GM19397 (cell line): ENCODE measurements around the gene MTM1.

ENCODE experiments used
- ATAC-seq: cut with Tn5 transposase; IDR thresholded peaks from one replicate; pipeline ENCODE4 v1.9.1; 2021; ENCODE audit warnings: mild to moderate bottlenecking, moderate library complexity; ENCODE audit not compliant: unreplicated experiment

The MTM1 gene

DNA sequence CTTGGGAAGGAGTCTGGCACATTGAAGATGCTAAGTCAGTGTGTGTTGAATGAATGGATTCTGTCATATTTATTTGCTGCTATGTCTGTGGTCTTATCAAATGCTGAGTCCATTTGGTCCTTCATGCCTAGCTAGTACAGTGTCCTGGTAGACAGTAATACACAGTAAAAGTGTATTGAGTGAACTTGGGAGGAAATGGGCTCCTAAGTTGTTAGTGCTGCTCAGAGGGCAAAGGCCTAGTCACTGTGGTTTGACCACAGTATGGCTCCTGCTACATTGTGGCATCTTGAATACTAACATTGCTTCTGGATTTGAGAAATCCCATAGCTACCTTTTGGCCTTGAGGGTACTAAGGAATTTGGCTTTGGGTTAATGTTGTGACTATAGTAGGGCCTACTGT is 33.9 kb downstream of the MTM1 start:
- ATAC-seq, result no peak

DNA sequence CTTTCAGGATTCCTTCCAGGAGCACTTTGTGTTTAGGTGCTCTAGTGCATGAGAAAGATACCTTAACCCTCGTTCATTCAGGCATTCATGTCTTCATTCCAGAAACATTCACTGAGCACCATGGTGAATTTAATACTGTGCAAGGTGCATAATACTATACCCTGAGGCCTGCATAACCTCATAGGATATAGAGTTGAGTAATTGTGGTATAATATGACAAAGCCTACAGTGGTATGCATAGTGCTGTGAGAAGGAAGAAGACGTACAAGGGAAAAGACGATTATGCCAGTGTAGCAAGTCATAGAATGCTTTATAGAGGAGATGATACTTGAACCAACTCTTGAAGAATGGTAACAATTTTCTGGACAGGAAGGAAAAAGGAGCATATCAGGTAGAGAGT is 34.3 kb downstream of the MTM1 start:
- ATAC-seq, result no peak

DNA sequence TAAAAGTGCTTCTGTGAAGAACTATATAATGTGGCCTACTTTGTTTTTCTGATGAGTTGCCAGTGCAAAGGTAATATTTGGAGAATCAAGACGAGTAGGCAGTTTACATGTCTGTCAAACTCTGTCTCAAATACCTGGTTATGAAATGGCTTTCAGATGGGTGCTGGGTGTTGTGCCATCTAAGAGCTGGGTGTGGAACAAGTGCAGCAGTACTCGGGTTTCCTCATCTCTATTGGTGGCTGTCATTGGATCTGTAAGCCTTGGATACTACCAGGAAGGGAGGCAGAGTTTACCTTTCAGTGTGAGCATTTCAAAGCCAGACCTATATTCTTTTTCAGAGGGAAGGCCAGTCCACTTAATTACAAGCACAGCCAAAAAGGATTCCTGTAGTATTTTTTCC is 37.2 kb downstream of the MTM1 start:
- ATAC-seq, result no peak

DNA sequence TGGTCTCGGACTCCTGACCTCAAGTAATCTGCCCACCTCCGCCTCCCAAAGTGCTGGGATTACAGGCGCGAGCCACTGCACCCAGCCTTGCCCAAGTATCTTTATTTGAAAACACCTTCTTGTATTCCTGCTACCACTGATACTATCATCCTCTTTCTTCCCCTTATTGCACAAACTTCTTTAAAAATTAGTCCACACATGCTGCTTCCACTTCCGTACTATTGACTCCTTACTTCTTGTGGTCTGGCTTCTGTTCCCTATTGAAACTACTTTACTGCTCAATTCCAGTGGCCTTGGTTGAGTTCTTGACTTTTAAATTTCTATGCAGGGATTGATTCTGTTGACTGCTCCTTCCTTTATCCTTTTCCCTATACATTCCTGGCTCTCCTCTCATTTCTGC is 38.8 kb downstream of the MTM1 start:
- no peak for ATAC-seq

DNA sequence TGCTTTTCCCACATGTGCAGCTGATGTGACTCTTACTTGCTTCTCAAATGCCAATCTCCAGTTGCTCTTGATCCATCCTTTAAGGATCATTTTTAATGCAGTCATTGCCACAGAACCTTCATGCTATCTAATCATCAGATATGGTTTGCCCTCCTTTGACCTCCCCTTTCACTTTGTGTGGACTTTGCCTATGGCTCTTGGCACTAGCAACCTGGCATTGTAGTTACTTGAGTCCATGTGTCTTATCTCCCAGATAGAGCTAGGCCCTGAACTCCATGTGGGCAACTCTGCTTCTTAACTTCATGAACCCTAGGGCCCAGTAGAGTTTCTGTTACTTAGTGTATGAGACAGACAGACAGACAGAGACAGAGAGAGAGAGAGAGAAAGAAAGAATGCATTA is 41.6 kb downstream of the MTM1 start:
- ATAC-seq, result no peak

DNA sequence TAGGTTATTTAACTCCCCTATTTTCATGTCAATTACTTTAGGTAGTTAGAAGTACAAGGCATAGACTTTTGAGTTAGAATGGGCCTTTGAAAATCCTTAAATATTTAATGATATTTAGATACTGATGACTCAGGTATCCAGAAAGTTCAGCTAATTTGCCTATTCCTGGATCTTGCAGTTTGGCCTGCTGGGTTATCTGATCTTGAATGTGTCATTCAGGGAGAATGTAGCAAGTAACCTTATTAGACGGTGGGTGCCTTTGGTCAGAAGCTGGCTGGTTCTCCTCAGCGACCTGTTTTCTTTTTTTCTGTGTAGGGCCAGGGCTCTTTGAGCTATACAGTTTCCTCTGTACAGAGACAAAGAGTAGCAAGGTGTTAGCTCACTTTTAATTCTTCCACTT is 42.0 kb downstream of the MTM1 start:
- ATAC-seq, result no peak

DNA sequence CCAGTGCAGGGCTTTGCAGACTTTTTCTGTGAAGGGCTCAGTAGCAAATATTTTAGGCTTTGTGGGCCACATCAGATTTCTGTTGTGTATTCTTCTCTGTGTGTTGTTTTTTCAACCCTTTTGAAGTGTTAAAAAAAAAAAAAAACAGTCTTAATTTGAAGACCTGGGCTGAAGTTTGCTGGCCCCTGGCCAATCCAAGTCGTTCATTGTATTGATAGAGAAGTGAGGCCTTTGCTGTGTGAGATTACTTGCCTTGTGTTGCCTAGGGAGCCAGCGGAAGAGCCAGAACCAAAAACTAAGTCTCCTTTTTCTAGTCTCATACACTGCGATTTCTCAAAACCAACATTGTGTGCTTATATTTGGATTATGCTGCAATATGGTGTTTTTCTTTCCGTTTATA is 46.9 kb downstream of the MTM1 start:
- ATAC-seq, result no peak

DNA sequence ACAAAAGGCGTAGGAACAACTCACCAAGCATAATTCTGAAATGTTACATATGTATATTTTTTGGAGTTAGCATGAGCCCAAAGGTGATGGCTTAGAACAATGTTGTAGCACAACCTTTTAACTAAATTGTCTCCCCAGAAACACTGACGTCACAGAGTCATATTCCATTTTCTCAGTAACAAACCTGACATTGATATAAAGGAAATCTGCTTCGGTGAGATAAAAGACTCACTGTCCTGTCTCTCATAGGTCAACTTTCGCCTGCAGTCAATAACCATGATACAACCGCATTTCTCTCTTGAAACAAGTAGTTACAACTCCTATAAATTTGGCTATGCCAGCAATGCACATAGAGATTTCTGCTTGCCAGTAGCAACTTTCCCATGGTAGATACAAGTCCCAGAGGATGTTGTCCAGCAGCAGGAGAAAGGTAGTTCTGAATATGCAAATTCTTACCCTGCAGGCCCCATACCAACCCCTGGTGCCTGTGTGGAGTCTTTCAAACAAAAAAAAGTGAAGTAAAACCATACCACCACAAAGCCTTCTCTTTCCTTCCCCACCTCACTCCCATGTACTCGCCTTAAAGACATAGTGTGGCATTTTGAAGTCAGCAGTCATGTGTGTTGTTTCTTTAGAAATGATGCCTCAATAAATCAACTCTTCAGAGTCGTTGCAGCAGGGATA is 47.9 kb downstream of the MTM1 start:
- ATAC-seq, result no peak

DNA sequence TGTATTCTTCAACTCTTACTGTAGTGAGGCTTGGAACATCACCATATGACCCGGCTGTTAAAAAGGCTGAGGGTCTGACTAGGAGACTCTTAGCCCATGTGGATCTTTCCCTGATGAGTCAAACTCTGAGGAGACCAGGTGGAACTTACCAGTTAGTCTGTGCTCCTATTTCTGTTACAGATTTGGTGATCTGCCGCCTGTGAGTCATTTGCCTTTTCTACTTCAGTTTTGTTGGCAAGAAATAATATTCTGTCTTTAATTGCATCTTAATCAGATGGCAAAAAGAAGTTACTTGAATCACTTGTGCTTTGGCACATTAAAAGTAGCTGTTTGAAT is 48.4 kb downstream of the MTM1 start:
- ATAC-seq, result no peak

DNA sequence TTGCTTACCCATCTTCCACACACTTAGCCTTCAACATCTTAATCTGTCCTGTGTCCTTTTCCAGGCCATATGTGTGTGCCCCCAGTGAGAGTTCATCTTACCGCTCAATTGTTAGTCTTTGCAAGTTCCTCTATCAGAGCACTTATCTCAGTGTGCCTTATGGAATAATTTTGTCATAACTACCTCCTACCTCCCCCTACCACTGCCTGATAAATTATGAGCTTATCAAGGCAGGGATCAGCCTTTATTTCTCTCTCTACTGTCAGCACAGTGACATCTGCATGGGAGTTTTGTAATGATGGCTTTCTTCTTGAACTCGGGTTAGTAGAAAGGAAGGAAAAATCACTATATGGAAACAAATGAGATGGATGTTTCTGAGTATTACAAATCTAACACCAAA is 53.2 kb downstream of the MTM1 start:
- no peak for ATAC-seq

DNA sequence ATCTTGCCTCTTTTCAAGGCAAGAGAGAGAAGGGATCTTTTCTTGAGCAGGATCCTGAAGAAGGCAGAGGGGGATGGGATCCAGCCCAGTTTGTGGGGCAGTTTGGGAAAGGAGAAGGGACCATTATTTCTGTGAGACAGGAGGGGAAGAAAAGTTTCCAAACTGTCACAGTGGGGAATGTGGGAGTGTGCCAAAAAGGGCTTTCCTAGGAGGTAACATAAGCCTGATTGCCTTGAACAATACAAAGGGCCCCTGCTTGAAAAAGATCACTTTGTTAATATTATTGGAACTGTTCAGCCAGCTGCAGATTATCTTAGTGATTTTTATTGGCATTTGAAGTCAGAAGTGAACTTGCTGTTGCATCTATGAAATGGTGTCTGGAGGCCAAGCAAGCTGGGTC is 55.2 kb downstream of the MTM1 start:
- no peak for ATAC-seq

DNA sequence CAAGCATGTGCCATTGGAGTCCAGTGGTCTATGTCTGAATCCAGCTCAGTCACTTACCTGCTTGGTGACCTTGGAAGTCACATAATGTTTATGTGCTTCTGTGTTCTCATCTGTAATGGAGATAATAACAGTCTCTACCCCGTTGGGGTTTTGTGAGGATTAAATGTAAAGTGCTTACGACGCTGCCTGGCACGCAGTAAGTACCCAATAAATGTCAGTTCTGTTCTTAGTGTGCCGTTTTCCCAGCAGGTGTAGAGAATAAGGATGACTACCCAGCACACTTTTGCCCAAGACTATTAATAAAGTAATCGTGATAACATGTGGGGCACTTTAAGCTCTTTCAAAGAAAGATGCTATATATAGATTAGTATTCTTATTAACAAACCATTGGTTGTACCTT is 56.7 kb downstream of the MTM1 start:
- no peak for ATAC-seq

DNA sequence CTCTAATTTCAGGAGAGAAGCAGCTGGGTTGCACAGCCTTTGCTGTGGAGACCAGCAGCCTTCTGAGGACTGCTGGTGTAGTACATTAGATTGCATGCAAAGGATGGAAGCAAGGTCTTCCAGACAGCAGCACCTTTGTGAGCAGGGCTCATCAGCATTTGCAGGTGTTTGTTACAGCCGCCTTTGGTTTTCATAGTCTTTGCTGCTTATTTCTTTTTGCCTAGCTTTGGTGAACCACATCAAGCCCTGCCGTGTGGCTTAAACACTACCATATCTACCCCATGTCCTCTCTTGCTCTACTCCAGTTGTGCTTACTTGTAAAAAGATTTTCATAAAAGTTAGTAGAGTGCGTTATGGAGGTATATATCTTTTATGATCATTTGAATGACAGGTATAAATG is 57.5 kb downstream of the MTM1 start:
- no peak for ATAC-seq

DNA sequence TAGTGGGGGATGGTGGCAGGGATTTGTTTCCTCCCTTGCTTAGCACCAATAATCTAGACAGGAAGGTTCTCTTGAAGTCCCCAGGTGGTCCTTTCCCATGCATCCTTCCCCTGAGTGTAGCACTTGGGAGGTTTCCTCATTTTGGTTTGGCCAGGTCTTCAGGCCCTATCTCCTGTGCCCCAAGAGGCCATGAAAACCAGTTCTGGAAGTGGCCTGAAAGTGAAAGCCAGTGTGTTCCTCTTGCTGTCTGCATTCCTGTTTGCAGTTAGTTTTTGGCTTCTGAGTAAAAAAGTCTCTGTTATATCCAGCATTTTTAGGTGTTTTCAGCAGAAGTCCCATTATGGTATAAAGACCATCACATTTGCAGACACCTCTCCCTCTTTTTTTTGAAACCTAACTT is 59.5 kb downstream of the MTM1 start:
- ATAC-seq, result no peak

DNA sequence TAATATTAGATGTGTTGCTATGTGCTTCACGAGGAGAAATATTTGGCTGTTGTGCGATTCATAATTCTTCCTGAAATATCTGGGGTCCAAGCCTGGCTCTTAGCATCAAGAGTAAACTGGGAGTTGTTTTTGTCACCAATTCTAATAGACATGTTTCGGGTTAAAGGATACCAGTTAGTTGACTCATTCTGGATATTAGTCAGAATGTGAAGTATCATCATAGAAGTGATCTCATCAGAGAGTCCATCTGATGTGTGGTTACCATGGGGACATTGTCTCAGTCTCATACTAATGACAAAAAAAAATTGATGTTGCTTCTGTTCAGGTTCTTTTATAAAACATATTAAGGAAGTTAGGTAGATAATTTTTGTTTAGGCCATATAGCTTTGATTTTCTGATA is 67.5 kb downstream of the MTM1 start:
- no peak for ATAC-seq

DNA sequence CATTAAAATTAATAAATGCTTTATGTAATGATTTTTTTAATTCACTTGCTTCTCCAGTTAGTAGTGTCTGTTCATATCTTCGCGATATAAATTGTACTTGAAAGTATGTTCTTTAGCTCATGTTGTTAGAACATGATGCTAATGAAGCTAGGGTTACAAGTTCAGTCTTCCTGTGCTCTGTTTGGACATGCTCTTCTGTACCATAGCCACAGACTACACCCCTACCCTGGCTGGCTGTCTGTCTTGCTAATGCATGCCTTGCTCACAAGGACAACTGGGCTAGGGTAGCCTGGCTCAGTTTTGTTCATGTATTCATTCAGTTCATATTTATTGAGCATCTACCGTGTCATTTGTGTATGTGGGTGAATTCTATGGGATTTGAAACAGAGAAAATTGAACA is 74.0 kb downstream of the MTM1 start:
- ATAC-seq, result no peak

DNA sequence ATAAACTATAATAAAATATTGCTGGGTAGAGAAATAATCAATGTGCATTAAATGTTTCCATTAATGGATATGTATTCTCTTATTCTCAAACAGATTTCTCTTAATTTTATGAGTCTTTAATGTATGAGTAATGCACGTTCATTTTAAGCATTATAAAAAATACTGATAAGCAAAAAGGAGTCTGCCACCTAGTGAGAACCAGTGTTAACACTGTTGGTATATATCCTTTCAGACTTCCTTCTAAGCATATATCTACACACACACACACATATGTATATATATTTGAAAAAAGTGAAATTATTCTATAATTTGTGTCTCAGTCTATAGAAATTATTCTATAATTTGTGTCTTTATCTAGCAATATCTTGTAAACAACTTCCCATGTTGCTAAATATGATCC is 74.8 kb downstream of the MTM1 start:
- no peak for ATAC-seq

DNA sequence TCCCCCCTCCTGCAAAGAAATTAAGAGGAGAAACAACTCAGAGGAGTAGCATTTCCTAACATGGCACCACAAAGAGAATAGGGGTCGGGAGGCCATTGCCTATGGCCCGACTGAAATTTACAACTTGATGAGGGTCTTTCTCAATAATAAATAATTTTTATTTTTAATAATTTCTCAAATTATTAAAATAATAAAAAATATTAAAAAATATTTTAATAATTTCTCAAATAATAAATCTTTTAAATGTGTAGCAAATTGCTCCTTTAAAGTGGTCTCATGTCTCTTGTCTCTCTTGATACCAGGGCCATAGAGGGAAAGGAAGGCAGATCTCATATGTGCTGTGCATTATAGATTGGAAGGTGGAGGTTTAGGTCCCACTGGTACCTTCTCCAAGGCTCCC is 75.5 kb downstream of the MTM1 start:
- ATAC-seq, result no peak

DNA sequence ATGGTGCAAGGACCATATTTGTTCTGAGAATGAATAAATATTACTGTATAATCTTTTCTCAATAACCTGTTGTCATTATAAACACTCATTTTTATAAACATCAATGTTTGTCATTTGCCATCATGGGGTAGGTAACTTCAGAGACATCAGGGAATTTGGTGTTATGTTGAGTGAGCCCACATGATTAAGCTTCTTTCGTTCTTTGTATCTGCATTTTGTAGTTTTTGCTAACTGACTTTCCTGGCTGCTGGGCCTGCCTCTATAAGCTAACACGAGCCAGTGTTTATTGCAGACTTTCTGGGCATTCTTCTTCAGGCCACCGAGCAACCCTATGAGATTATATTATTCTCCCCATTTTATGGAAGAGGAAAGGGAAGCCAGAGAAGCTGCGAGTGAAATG is 76.0 kb downstream of the MTM1 start:
- ATAC-seq, result no peak

DNA sequence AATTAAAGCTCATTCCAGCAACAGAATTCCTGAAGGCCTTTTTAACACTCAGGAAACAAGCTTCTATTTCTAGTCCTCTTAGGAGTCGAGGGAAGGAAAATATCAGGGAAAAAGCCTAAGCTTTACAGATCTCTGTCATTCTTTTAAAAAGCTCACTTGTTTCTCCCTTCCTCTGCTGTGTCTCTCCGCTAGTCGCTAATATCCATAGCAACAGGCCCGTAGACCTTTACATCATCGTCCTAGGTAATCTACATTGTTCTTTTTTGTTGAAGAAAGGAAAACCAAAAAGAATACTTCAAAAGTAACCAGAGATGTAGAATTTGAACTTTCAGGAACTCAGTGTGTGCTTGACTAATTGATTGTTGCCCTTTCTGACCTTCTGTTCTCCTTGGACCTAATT is 78.9 kb downstream of the MTM1 start:
- ATAC-seq, result no peak

DNA sequence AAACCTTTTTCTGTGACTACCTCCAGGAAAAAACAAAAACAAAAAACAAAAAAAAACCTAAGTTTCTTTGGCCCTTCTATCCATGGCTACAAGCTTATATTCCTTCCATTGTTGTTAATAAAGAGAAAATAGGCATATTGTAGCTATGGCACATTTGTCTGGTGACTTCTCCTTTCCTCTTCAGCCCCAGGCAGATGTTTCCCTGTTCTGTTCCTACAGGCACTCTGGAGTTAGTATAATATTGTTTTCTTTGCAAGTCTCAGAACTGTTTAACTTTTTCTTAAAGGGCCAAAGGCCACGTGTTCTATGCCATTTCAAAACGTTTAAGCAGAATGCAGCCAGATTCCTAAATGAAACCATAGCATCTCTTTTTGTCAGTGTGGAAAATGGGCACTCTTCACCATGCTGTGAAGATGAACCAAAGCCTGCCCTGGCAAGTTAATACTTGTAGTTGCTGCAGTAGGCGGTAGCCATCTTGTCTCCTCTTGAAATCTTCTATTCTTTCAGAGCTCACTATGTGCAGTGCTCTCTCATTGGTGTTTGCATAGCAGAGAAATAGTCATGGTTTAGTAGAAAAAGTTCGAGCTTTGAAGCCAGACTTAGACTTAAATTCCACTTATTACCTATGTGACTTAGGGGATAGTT is 80.0 kb downstream of the MTM1 start:
- ATAC-seq, result no peak

DNA sequence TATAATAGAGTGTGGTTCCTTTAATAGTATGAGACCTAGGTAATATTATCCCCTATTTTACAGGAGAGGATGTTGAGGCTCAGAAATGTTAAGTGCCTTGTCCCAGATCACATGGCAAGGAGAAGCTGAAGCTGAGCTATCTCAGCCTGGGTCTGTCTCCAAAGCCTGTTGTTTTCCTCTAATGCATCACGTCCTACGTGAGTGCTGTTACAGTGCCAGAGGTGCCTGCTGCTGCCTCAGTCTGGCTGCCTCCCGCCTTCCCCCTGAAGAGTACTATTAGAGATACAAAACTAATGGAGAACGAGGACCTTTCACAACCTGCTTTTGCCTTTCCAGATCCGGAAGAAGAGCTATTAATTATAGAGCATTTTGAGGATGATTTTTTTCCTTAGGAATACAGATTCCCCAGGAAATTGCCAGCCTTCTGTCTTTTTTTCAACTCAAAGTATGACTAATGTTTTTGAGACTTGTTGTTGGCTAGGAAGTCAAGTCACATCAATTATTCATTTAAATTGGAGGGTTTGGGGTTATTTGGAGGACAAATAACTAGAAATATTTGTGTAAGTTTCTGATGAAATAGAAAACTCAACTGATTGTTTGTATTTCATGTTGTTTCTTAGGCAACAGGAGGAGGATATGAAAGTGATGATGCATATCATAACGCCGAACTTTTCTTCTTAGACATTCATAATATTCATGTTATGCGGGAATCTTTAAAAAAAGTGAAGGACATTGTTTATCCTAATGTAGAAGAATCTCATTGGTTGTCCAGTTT is 80.9 kb downstream of the MTM1 start:
- no peak for ATAC-seq

DNA sequence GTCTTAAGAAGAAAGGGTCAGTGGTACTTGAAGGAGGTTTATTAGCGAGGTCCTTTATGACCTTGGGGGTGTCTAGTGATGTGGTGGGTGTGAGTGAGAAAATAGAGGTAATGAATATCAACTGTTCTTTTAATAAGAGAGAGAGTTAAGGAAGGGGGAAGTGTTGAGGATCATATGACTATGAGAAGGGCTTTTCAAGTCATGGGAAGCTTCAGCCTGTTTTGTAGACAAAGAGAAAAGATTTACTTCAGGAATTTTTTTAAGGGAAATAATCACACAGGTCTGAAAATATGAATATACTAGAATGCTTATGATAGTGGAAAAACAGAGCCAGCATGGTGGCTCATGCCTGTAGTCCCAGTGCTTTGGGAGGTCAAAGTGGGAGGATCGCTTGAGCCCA is 83.5 kb downstream of the MTM1 start:
- no peak for ATAC-seq
